Activated effector memory CD4-positive, alpha-beta T cell treated with anti-CD3 and anti-CD28 coated beads, Interleukin-2, amount 50 U/mL, for 16 hours (primary cell): ENCODE results near the gene DTNA.

Experiments used
- DNase-seq: peaks from one replicate; pipeline ENCODE4 v3.0.0-alpha.2; 2020

DTNA gene

GRCh38 chr18:34809451-34810072, 99.5 kb downstream of the DTNA start:
- DNase-seq = no peak

GRCh38 chr18:34816183-34816582, 106.1 kb downstream of the DTNA start:
- DNase-seq = no peak

- no peak for DNase-seq
These were observed 107.5 kb downstream of the DTNA start for GRCh38 chr18:34817636-34818035.

- no peak for DNase-seq
These were observed 108.0 kb downstream of the DTNA start for GRCh38 chr18:34818064-34818463.

GRCh38 chr18:34820360-34821065, 110.4 kb downstream of the DTNA start:
- no peak for DNase-seq

- no peak for DNase-seq
These were observed 111.6 kb downstream of the DTNA start for GRCh38 chr18:34821669-34822210.

GRCh38 chr18:34828093-34828492, 118.0 kb downstream of the DTNA start:
- no peak for DNase-seq

- no peak for DNase-seq
These were observed 124.8 kb downstream of the DTNA start for GRCh38 chr18:34834897-34835296.

GRCh38 chr18:34835466-34835865, 125.4 kb downstream of the DTNA start:
- DNase-seq = no peak

- DNase-seq = no peak
These were observed 127.7 kb downstream of the DTNA start for GRCh38 chr18:34837769-34838272.

GRCh38 chr18:34838669-34839068, 128.6 kb downstream of the DTNA start:
- DNase-seq = no peak

GRCh38 chr18:34840256-34840826, 130.2 kb downstream of the DTNA start:
- no peak for DNase-seq

- no peak for DNase-seq
These were observed 131.8 kb downstream of the DTNA start for GRCh38 chr18:34841891-34842290.

GRCh38 chr18:34844072-34844471, 134.0 kb downstream of the DTNA start:
- no peak for DNase-seq

GRCh38 chr18:34844732-34845459, 134.8 kb downstream of the DTNA start:
- no peak for DNase-seq

GRCh38 chr18:34847408-34847807, 137.3 kb downstream of the DTNA start:
- DNase-seq = no peak

- no peak for DNase-seq
These were observed 138.1 kb downstream of the DTNA start for GRCh38 chr18:34848156-34848555.

- DNase-seq = no peak
These were observed 138.6 kb downstream of the DTNA start for GRCh38 chr18:34848695-34849094.

- no peak for DNase-seq
These were observed 147.2 kb downstream of the DTNA start for GRCh38 chr18:34857320-34857719.

- no peak for DNase-seq
These were observed 148.1 kb downstream of the DTNA start for GRCh38 chr18:34858188-34858587.

- no peak for DNase-seq
These were observed 149.4 kb downstream of the DTNA start for GRCh38 chr18:34859496-34859895.

GRCh38 chr18:34862561-34862960, 152.5 kb downstream of the DTNA start:
- no peak for DNase-seq

GRCh38 chr18:34863702-34864101, 153.6 kb downstream of the DTNA start:
- no peak for DNase-seq
